OCI-LY3 (cell line): Measurements from ENCODE around the gene C17orf67.

Source experiments
- EZH2phosphoT487 ChIP-seq: fragments of 200-600 bp; shearing (Covaris generic); IDR thresholded peaks from 2 replicates; pipeline ENCODE4 v1.6.1; 2018; ENCODE audit warnings: antibody characterized with exemption, mixed run types, low read depth
- TF ChIP-seq, protein P1 (sequence below): fragments of 200-600, 300-600 bp; sonication (generic); IDR thresholded peaks from 2 replicates; pipeline ENCODE4 v1.5.1; 2014; ENCODE audit warnings: antibody characterized with exemption, low read length, low read depth

DNA sequence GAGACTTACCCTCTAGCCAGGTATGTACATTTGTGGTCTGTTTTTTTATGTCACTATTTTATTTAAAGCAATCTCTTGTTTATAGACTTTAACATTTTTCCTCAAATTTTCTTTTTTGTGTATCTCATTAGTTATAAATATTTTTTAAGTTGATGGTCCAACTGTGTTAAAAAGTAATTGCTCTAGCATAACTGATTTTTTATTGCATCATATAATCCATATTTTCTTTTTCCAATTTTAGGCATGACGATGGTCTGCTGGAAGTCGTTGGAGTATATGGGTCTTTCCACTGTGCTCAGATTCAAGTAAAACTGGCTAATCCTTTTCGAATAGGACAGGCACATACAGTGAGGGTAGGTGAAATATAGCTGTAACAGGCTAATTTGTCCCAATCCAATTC lies 28.2 kb upstream of the C17orf67 start:
- TF ChIP-seq, protein P1, sequence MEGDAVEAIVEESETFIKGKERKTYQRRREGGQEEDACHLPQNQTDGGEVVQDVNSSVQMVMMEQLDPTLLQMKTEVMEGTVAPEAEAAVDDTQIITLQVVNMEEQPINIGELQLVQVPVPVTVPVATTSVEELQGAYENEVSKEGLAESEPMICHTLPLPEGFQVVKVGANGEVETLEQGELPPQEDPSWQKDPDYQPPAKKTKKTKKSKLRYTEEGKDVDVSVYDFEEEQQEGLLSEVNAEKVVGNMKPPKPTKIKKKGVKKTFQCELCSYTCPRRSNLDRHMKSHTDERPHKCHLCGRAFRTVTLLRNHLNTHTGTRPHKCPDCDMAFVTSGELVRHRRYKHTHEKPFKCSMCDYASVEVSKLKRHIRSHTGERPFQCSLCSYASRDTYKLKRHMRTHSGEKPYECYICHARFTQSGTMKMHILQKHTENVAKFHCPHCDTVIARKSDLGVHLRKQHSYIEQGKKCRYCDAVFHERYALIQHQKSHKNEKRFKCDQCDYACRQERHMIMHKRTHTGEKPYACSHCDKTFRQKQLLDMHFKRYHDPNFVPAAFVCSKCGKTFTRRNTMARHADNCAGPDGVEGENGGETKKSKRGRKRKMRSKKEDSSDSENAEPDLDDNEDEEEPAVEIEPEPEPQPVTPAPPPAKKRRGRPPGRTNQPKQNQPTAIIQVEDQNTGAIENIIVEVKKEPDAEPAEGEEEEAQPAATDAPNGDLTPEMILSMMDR = no peak
- TF ChIP-seq EZH2phosphoT487 = no peak
